T-cell (primary cell): ENCODE results near the gene UBE3D. TPM values are rescaled to one million over a fixed set of nuclear protein-coding genes. Genes with fewer than 3 reads are reported as not detected.

ENCODE experiments used
- ATAC-seq, 4 experiments: fragments of 200-7000 bp in 3 of 4; fragments of 150-1000 bp in 1 of 4; cut with Tn5 transposase; replicated peaks in 1 of 4; 1 replicate in 3 of 4; 2 replicates in 1 of 4; pipeline ENCODE4 v1.10.0; 2021; ENCODE audit warnings: moderate library complexity in 3 of 4, mild to moderate bottlenecking in 2 of 4, moderate number of reproducible peaks in 1 of 4
- CTCF ChIA-PET, 2 donors: fragments of 300-600 bp; sonication (Branson Sonifier 250); formaldehyde crosslinking; loops; one replicate each; lab custom pipeline; 2022; ENCODE audit warnings: antibody characterized with exemption in 2 of 2; lab: Charles Lee
- POLR2A ChIA-PET, 2 donors: fragments of 300-600 bp; sonication (Branson Sonifier 250); formaldehyde crosslinking; loops; one replicate each; lab custom pipeline; 2022; ENCODE audit warnings: antibody characterized with exemption in 2 of 2; lab: Charles Lee
- DNase-seq, 35 experiments: peaks; one replicate each; pipeline versions ENCODE4 v3.0.0 to v3.0.0-alpha.2; 2013 to 2023
- H3K27ac ChIP-seq: one replicate; pipeline ENCODE4 v1.5.1; 2013; ENCODE audit warnings: low read length
- H3K27me3 ChIP-seq, 2 experiments: replicated peaks in 1 of 2; 1 replicate in 1 of 2; 2 replicates in 1 of 2; pipeline versions ENCODE4 v1.6.1 to v1.7.0; 2013; ENCODE audit warnings: low read length in 1 of 2, mixed read lengths in 1 of 2; ENCODE audit not compliant: control insufficient read depth in 2 of 2, insufficient read depth in 2 of 2; ENCODE audit errors: extremely low read depth in 1 of 2
- H3K36me3 ChIP-seq, 2 donors: 1 replicate in 1 of 2; 2 replicates in 1 of 2; pipeline versions ENCODE4 v1.6.1 to v1.7.0; 2013; ENCODE audit warnings: low read length in 1 of 2; ENCODE audit not compliant: control insufficient read depth in 2 of 2, insufficient read depth in 1 of 2; ENCODE audit errors: extremely low read depth in 1 of 2
- H3K4me1 ChIP-seq, 2 experiments: 1 replicate in 1 of 2; 2 replicates in 1 of 2; pipeline versions ENCODE4 v1.6.1 to v1.7.0; 2013; ENCODE audit warnings: low read length in 2 of 2, mixed read lengths in 1 of 2; ENCODE audit not compliant: insufficient read depth in 2 of 2, control insufficient read depth in 1 of 2; ENCODE audit errors: extremely low read depth in 1 of 2
- H3K4me3 ChIP-seq, 2 donors: 1 replicate in 1 of 2; 2 replicates in 1 of 2; pipeline versions ENCODE4 v1.5.1 to v1.7.0; 2013; ENCODE audit warnings: mild to moderate bottlenecking in 2 of 2, low read length in 1 of 2, moderate library complexity in 1 of 2; ENCODE audit not compliant: control insufficient read depth in 1 of 2; ENCODE audit errors: extremely low read depth in 1 of 2
- H3K9me3 ChIP-seq: 2 replicates; pipeline ENCODE4 v1.7.0; 2013
- H3K27ac Mint-ChIP-seq, 2 donors: one replicate each; pipeline ENCODE4 v1.8.0; 2020 to 2021; ENCODE audit warnings: mild to moderate bottlenecking in 2 of 2, mixed read lengths in 2 of 2
- H3K27me3 Mint-ChIP-seq, 2 donors: one replicate each; pipeline ENCODE4 v1.8.0; 2021 to 2022; ENCODE audit warnings: mixed read lengths in 2 of 2
- H3K36me3 Mint-ChIP-seq: one replicate; pipeline ENCODE4 v1.8.0; 2021; ENCODE audit warnings: mixed read lengths
- H3K4me1 Mint-ChIP-seq, 3 donors: one replicate each; pipeline ENCODE4 v1.8.0; 2020 to 2022; ENCODE audit warnings: mixed read lengths in 3 of 3, mild to moderate bottlenecking in 1 of 3
- H3K4me3 Mint-ChIP-seq, 3 donors: one replicate each; pipeline ENCODE4 v1.8.0; 2020 to 2022; ENCODE audit warnings: mild to moderate bottlenecking in 3 of 3, mixed read lengths in 3 of 3, moderate library complexity in 3 of 3
- H3K9me3 Mint-ChIP-seq, 3 donors: one replicate each; pipeline ENCODE4 v1.8.0; 2020 to 2022; ENCODE audit warnings: mixed read lengths in 3 of 3
- WGBS: methylation state at CpG from one replicate; pipeline ENCODE4 v1.1.5; 2013; ENCODE audit warnings: missing lambda C conversion rate; ENCODE audit not compliant: insufficient coverage; 5-methylcytosine and 5-hydroxymethylcytosine counted together
- total RNA-seq, 35 experiments: library from RNA in 6 of 35; stranded (reverse) in 6 of 35; fragments of 120-200 nt in 1 of 35; gene quantifications; one replicate each; pipeline versions ENCODE4 v1.2.1 to v1.2.4 and lab custom pipeline; 2013 to 2026

UBE3D gene
- total RNA-seq, 5 donors from 2014 or later (not counting 1 experiment from before 2014, with no cell fraction given), result 6.2 to 9.3 (median 7.1) TPM

- Histone ChIP-seq H3K4me3 (no peak overlapping the region), H3K36me3 (no peaks in the 10 kb centered on the region), H3K27me3 (no peaks in the 10 kb centered on the region), H3K9me3 (no peaks in the 10 kb centered on the region), H3K27ac (no peak overlapping the region), H3K4me1 (no peaks in the 10 kb centered on the region)
- Mint-ChIP-seq H3K4me1 (no peaks in the 10 kb centered on the region), H3K27me3 (no peaks in the 10 kb centered on the region), H3K4me3 (no peak overlapping the region), H3K9me3 (peaks cover 0 to 11% (median 0%) of the 10 kb centered on the region in 3 donors), H3K27ac (no peak overlapping the region), H3K36me3 (peaks cover 45% of the 10 kb centered on the region)
- ATAC-seq (no peak), DNase-seq (no peak)
- 100% methylated on average over 2 of the region's 6 CpGs for WGBS
- CTCF ChIA-PET, result no interaction called here
- POLR2A ChIA-PET, result no interaction called here
Measured at GRCh38 chr6:82917346-82918064, 148.1 kb downstream of the UBE3D start.

- Mint-ChIP-seq H3K4me3 (no peak overlapping the region), H3K9me3 (peaks cover 0 to 7% (median 0%) of the 10 kb centered on the region in 3 donors), H3K27me3 (no peaks in the 10 kb centered on the region), H3K36me3 (peaks cover 43% of the 10 kb centered on the region), H3K27ac (no peak overlapping the region), H3K4me1 (no peaks in the 10 kb centered on the region)
- H3K36me3 ChIP-seq, result no peaks in the 10 kb centered on the region
- DNase-seq (no peak), ATAC-seq (no peak)
- no peaks in the 10 kb centered on the region for H3K9me3 ChIP-seq
- no peaks in the 10 kb centered on the region for H3K4me1 ChIP-seq
- no peak overlapping the region for H3K27ac ChIP-seq
- POLR2A ChIA-PET, result no interaction called here
- no peaks in the 10 kb centered on the region for H3K27me3 ChIP-seq
- CTCF ChIA-PET, result no interaction called here
- no peak overlapping the region for H3K4me3 ChIP-seq
Measured at GRCh38 chr6:82915666-82916065, 150.0 kb downstream of the UBE3D start.

- Mint-ChIP-seq H3K4me3 (no peak overlapping the region), H3K27me3 (no peaks in the 10 kb centered on the region), H3K36me3 (peaks cover 43% of the 10 kb centered on the region), H3K9me3 (peaks cover 0 to 7% (median 0%) of the 10 kb centered on the region in 3 donors), H3K27ac (no peak overlapping the region), H3K4me1 (no peaks in the 10 kb centered on the region)
- ATAC-seq, result no peak
- no CpG with 5 or more reads among the region's 4 CpGs for WGBS
- POLR2A ChIA-PET, result no interaction called here
- Histone ChIP-seq H3K4me1 (no peaks in the 10 kb centered on the region), H3K36me3 (no peaks in the 10 kb centered on the region), H3K9me3 (no peaks in the 10 kb centered on the region), H3K27me3 (no peaks in the 10 kb centered on the region), H3K27ac (no peak overlapping the region), H3K4me3 (no peak overlapping the region)
- CTCF ChIA-PET, result no interaction called here
- DNase-seq, result no peak
Measured at GRCh38 chr6:82914511-82914910, 151.1 kb downstream of the UBE3D start.

DNA sequence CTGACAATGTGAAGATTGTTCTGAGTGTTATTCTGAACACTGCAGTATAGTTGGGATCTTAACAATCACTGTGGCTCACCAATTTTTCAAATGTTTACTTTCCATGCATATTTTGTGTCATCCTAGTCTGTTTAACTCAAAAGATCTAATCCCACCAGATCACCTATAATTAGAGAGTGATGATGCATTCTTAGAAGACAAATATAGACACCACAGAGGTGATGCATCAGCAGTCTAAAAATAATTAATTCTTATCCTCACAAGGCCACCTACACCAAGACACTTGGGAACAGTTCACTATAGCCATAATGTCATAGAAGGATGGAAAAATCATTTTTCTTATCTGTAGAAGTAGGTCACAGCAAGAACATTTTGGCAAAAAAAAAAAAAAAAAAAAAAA lies 154.8 kb downstream of the UBE3D start:
- Mint-ChIP-seq H3K9me3 (no peaks in the 10 kb centered on the region), H3K27me3 (no peaks in the 10 kb centered on the region), H3K36me3 (peaks cover 32% of the 10 kb centered on the region), H3K4me1 (no peaks in the 10 kb centered on the region), H3K27ac (no peak overlapping the region), H3K4me3 (no peak overlapping the region)
- Histone ChIP-seq H3K36me3 (no peaks in the 10 kb centered on the region), H3K4me3 (no peak overlapping the region), H3K27ac (no peak overlapping the region), H3K9me3 (no peaks in the 10 kb centered on the region), H3K27me3 (no peaks in the 10 kb centered on the region), H3K4me1 (no peaks in the 10 kb centered on the region)
- ATAC-seq, result no peak
- DNase-seq, result no peak
- POLR2A ChIA-PET, result no interaction called here
- CTCF ChIA-PET, result interaction anchor here in 1 of 2 donors (0.5 kb wide), 1 partner anchor 84 kb away, joined by 3 read pairs; no protein-coding TSS in a partner anchor

DNA sequence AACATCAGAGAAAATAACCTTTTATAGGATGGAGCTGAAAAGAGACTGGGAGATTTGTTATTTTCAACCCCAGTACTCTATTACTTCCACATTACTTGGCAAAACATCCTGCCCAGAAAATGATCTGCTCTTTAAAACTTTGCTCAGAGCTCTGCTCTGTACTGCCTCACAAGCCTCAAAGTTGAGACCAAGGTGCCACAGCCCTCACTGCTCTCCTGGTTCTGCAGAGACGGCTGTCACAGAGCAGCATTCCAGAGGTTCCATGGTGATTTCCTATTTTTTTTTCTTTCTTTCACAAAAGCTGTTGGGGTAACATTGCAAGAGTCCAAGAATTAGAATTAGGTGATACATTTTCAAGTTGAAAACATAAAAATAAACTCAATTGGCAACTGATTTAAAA lies 155.2 kb downstream of the UBE3D start:
- Mint-ChIP-seq H3K27ac (no peak overlapping the region), H3K9me3 (no peaks in the 10 kb centered on the region), H3K4me3 (no peak overlapping the region), H3K36me3 (peaks cover 32% of the 10 kb centered on the region), H3K4me1 (no peaks in the 10 kb centered on the region), H3K27me3 (no peaks in the 10 kb centered on the region)
- CTCF ChIA-PET, result no interaction called here
- no peak for DNase-seq
- no CpG with 5 or more reads among the region's 1 CpG for WGBS
- H3K36me3 ChIP-seq, result no peaks in the 10 kb centered on the region
- no peaks in the 10 kb centered on the region for H3K9me3 ChIP-seq
- ATAC-seq, result no peak
- no peak overlapping the region for H3K27ac ChIP-seq
- H3K4me1 ChIP-seq, result no peaks in the 10 kb centered on the region
- H3K4me3 ChIP-seq, result no peak overlapping the region
- POLR2A ChIA-PET, result no interaction called here
- no peaks in the 10 kb centered on the region for H3K27me3 ChIP-seq

- ChIA-PET POLR2A (interaction anchor here in 1 of 2 donors (0.5 kb wide), 1 partner anchor 87 kb away, joined by 3 read pairs; no protein-coding TSS in a partner anchor), CTCF (no interaction called here)
- Mint-ChIP-seq H3K4me3 (no peak overlapping the region), H3K9me3 (no peaks in the 10 kb centered on the region), H3K27me3 (no peaks in the 10 kb centered on the region), H3K27ac (no peak overlapping the region), H3K4me1 (no peaks in the 10 kb centered on the region), H3K36me3 (peaks cover 26% of the 10 kb centered on the region)
- H3K4me1 ChIP-seq, result no peaks in the 10 kb centered on the region
- no peak overlapping the region for H3K4me3 ChIP-seq
- no peaks in the 10 kb centered on the region for H3K27me3 ChIP-seq
- no CpG with 5 or more reads among the region's 3 CpGs for WGBS
- no peaks in the 10 kb centered on the region for H3K36me3 ChIP-seq
- ATAC-seq, result no peak
- no peak for DNase-seq
- H3K9me3 ChIP-seq, result no peaks in the 10 kb centered on the region
- no peak overlapping the region for H3K27ac ChIP-seq
Measured at GRCh38 chr6:82909551-82909950, 156.1 kb downstream of the UBE3D start.
